Keratinocyte (primary cell): Measurements from ENCODE around the gene TRABD2B. TPM values are rescaled to one million over a fixed set of nuclear protein-coding genes. Genes with fewer than 3 reads are reported as not detected.
A peak's percentile ranks its signal among the peaks of the same experiment; 100 is the strongest.

Experiments used
- DNase-seq: peaks from one replicate; pipeline ENCODE4 v3.0.0-alpha.2; 2011; ENCODE audit warnings: low read depth, missing footprints, low spot score
- FAIRE-seq: peaks from 2 replicates; lab custom pipeline; 2011; peaks lifted over from hg19 to GRCh38; lab: Jason Lieb, UNC
- H2AFZ ChIP-seq: 2 replicates; pipeline ENCODE4 v1.6.0; 2012; ENCODE audit warnings: low read length, control low read depth, inconsistent platforms; ENCODE audit not compliant: control insufficient read depth
- H3K27ac ChIP-seq: 2 replicates; pipeline ENCODE4 v1.5.1; 2011; ENCODE audit warnings: low read length; ENCODE audit not compliant: control insufficient read depth, insufficient read depth
- H3K27me3 ChIP-seq: 3 replicates; pipeline ENCODE4 v1.6.0; 2011; ENCODE audit warnings: low read length; ENCODE audit not compliant: control insufficient read depth, insufficient read depth; ENCODE audit errors: extremely low read depth
- H3K36me3 ChIP-seq, 2 experiments: 2 replicates in 1 of 2; 3 replicates in 1 of 2; pipeline ENCODE4 v1.5.1; 2011; ENCODE audit warnings: low read length in 2 of 2, mild to moderate bottlenecking in 1 of 2; ENCODE audit not compliant: control insufficient read depth in 2 of 2, insufficient read depth in 2 of 2; ENCODE audit errors: extremely low read depth in 1 of 2
- H3K4me1 ChIP-seq: 3 replicates; pipeline ENCODE4 v1.5.1; 2011; ENCODE audit warnings: low read length; ENCODE audit not compliant: control insufficient read depth, insufficient read depth; ENCODE audit errors: extremely low read depth
- H3K4me2 ChIP-seq: 3 replicates; pipeline ENCODE4 v1.6.0; 2011; ENCODE audit warnings: low read depth, low read length; ENCODE audit not compliant: control insufficient read depth, insufficient read depth; ENCODE audit errors: extremely low read depth
- H3K4me3 ChIP-seq, 3 experiments: fragments of 200-600 bp in 1 of 3; sonication (generic) in 1 of 3; 2 replicates in 2 of 3; 3 replicates in 1 of 3; pipeline ENCODE4 v1.5.1; 2011 to 2016; ENCODE audit warnings: low read length in 3 of 3, mild to moderate bottlenecking in 3 of 3, control low read depth in 2 of 3, inconsistent platforms in 1 of 3, low read depth in 1 of 3, mixed read lengths in 1 of 3, mixed run types in 1 of 3, moderate library complexity in 1 of 3; ENCODE audit not compliant: control insufficient read depth in 2 of 3, insufficient read depth in 2 of 3; ENCODE audit errors: extremely low read depth in 1 of 3
- H3K79me2 ChIP-seq: 2 replicates; pipeline ENCODE4 v1.6.0; 2012; ENCODE audit warnings: low read length; ENCODE audit not compliant: control insufficient read depth, insufficient read depth
- H3K9ac ChIP-seq: 3 replicates; pipeline ENCODE4 v1.6.0; 2011; ENCODE audit warnings: low read length; ENCODE audit not compliant: control insufficient read depth, insufficient read depth; ENCODE audit errors: extremely low read depth
- H3K9me1 ChIP-seq: 3 replicates; pipeline ENCODE4 v1.6.0; 2011; ENCODE audit warnings: low read length; ENCODE audit not compliant: control insufficient read depth, insufficient read depth; ENCODE audit errors: extremely low read depth
- H3K9me3 ChIP-seq: 2 replicates; pipeline ENCODE4 v1.5.1; 2012; ENCODE audit warnings: low read depth, low read length; ENCODE audit not compliant: control insufficient read depth
- H4K20me1 ChIP-seq: 3 replicates; pipeline ENCODE4 v1.6.0; 2011; ENCODE audit warnings: low read length; ENCODE audit not compliant: control insufficient read depth, insufficient read depth; ENCODE audit errors: extremely low read depth
- CTCF ChIP-seq, 3 experiments: IDR thresholded peaks in 1 of 3; conservative IDR thresholded peaks in 1 of 3; optimal IDR thresholded peaks in 1 of 3; 2 replicates in 2 of 3; 3 replicates in 1 of 3; pipeline versions ENCODE3 to v1.5.1; 2011; ENCODE audit warnings: low read length in 3 of 3, mild to moderate bottlenecking in 3 of 3, moderate library complexity in 2 of 3, control low read depth in 1 of 3, inconsistent platforms in 1 of 3; ENCODE audit not compliant: insufficient read depth in 2 of 3; ENCODE audit errors: extremely low read depth in 1 of 3
- EZH2 ChIP-seq: IDR thresholded peaks from one replicate; pipeline ENCODE4 v1.6.1; 2012; ENCODE audit warnings: inconsistent platforms, mild to moderate bottlenecking, low read length, moderate library complexity
- dilution Hi-C: fragments of 300-500 bp; cut with MboI; formaldehyde crosslinking; loops from one replicate; pipeline ENCODE4 v1.7.0; 2020; ENCODE audit warnings: low sequenced_read_pairs; ENCODE audit not compliant: extremely low pct_ligation_motif_present
- polyA plus RNA-seq, 5 experiments: library from polyadenylated mRNA; depleted of rRNA in 3 of 5; stranded (reverse) in 3 of 5; stranded (forward) in 1 of 5; unstranded in 1 of 5; fragments of >200 nt; gene quantifications; 1 replicate in 1 of 5; 2 replicates in 3 of 5; 3 replicates in 1 of 5; pipeline versions ENCODE4 v1.2.1 to v1.2.3, GENCODE V29; 2011 to 2012; ENCODE audit warnings: missing spikeins in 2 of 5, low read depth in 1 of 5, low replicate concordance in 1 of 5

Gene TRABD2B
- polyA plus RNA-seq, 1 donor (not counting 4 experiments of a cell fraction or from before 2014, with no cell fraction given): 0.13 TPM

GRCh38 chr1:47780469-47780995 lies 216.7 kb downstream of the TRABD2B start:
- no peak overlapping the region for H3K4me3 ChIP-seq
- no peaks in the 10 kb centered on the region for H3K36me3 ChIP-seq
- H3K9me1 ChIP-seq: no peaks in the 10 kb centered on the region
- FAIRE-seq (no peak), DNase-seq (no peak)
- dilution Hi-C loops: no loop called here
- no peaks in the 10 kb centered on the region for H3K4me1 ChIP-seq
- H3K79me2 ChIP-seq: no peaks in the 10 kb centered on the region
- no peak overlapping the region for H3K4me2 ChIP-seq
- H2AFZ ChIP-seq: no peak overlapping the region
- H3K27me3 ChIP-seq: peaks cover 3% of the 10 kb centered on the region
- TF ChIP-seq CTCF (optimal IDR thresholded peaks at IDR 0.05 in 1 of 3, IDR thresholded peaks at IDR 0.05 in 1 of 3, conservative IDR thresholded peaks at IDR 0.05 in 1 of 3; ENCODE audit: extremely low read depth in 1 of 3, insufficient read depth in 2 of 3, low read length in 3 of 3) (peak in 1 of 3 experiments; percentile 33), EZH2 (no peak)
- H4K20me1 ChIP-seq: no peaks in the 10 kb centered on the region
- H3K27ac ChIP-seq: no peak overlapping the region
- no peaks in the 10 kb centered on the region for H3K9me3 ChIP-seq
- no peak overlapping the region for H3K9ac ChIP-seq

GRCh38 chr1:47779613-47780012 lies 217.6 kb downstream of the TRABD2B start:
- Histone ChIP-seq H4K20me1 (no peaks in the 10 kb centered on the region), H3K36me3 (no peaks in the 10 kb centered on the region), H3K4me1 (no peaks in the 10 kb centered on the region), H3K79me2 (no peaks in the 10 kb centered on the region), H3K27ac (no peak overlapping the region), H3K27me3 (peaks cover 3% of the 10 kb centered on the region), H2AFZ (no peak overlapping the region), H3K9me3 (no peaks in the 10 kb centered on the region), H3K9ac (no peak overlapping the region), H3K9me1 (no peaks in the 10 kb centered on the region), H3K4me3 (no peak overlapping the region), H3K4me2 (no peak overlapping the region)
- no peak for FAIRE-seq
- dilution Hi-C loops: no loop called here
- TF ChIP-seq CTCF (optimal IDR thresholded peaks at IDR 0.05 in 1 of 3, IDR thresholded peaks at IDR 0.05 in 1 of 3, conservative IDR thresholded peaks at IDR 0.05 in 1 of 3; ENCODE audit: extremely low read depth in 1 of 3, insufficient read depth in 2 of 3, low read length in 3 of 3): no peak
- no peak for TF ChIP-seq EZH2
- DNase-seq: no peak
